Lung (tissue), 16 donors: ENCODE data around the gene CSH2. TPM values are rescaled to one million over a fixed set of nuclear protein-coding genes. Genes with fewer than 3 reads are reported as not detected.
"Not testable (repeated sequence)": the region's sequence is repeated elsewhere in the genome, so short reads cannot be mapped to it uniquely, and the experiment has no call there.

Experiments used
- ATAC-seq: fragments of 200-7000 bp; cut with Tn5 transposase; one replicate; pipeline ENCODE4 v1.9.1; 2020; ENCODE audit warnings: moderate number of reproducible peaks; ENCODE audit not compliant: insufficient read depth, low FRiP score
- DNase-seq, 3 donors: peaks; one replicate each; pipeline ENCODE4 v3.0.0-alpha.2; 2013 to 2017
- H3K27ac ChIP-seq, 2 donors: one replicate each; pipeline ENCODE4 v1.5.1; 2013; ENCODE audit warnings: mild to moderate bottlenecking in 2 of 2, moderate library complexity in 2 of 2, control low read depth in 1 of 2, inconsistent platforms in 1 of 2, low read depth in 1 of 2, low read length in 1 of 2
- H3K27me3 ChIP-seq, 3 donors: one replicate each; pipeline ENCODE4 v1.5.1; 2013; ENCODE audit warnings: low read length in 2 of 3; ENCODE audit not compliant: control insufficient read depth in 3 of 3, insufficient read depth in 3 of 3
- H3K36me3 ChIP-seq, 4 donors: one replicate each; pipeline ENCODE4 v1.5.1; 2013; ENCODE audit warnings: low read length in 4 of 4, mild to moderate bottlenecking in 1 of 4, moderate library complexity in 1 of 4; ENCODE audit not compliant: control insufficient read depth in 4 of 4, insufficient read depth in 4 of 4
- H3K4me1 ChIP-seq, 5 donors: one replicate each; pipeline ENCODE4 v1.5.1; 2013; ENCODE audit warnings: low read length in 5 of 5, mild to moderate bottlenecking in 2 of 5, moderate library complexity in 1 of 5; ENCODE audit not compliant: control insufficient read depth in 5 of 5, insufficient read depth in 5 of 5
- H3K4me3 ChIP-seq: one replicate; pipeline ENCODE4 v1.5.1; 2013; ENCODE audit warnings: mild to moderate bottlenecking, control low read depth, moderate library complexity
- H3K9ac ChIP-seq, 2 donors: one replicate each; pipeline ENCODE4 v1.5.1; 2013; ENCODE audit warnings: low read length in 2 of 2, control low read depth in 1 of 2; ENCODE audit not compliant: insufficient read depth in 1 of 2
- H3K9me3 ChIP-seq, 4 donors: one replicate each; pipeline ENCODE4 v1.5.1; 2013; ENCODE audit warnings: low read length in 3 of 4, mild to moderate bottlenecking in 1 of 4, moderate library complexity in 1 of 4; ENCODE audit not compliant: control insufficient read depth in 4 of 4, insufficient read depth in 3 of 4
- CTCF ChIP-seq: IDR thresholded peaks from 2 replicates; pipeline ENCODE4 v1.5.1; 2012; ENCODE audit warnings: mild to moderate bottlenecking; ENCODE audit errors: control extremely low read depth, extremely low read depth
- WGBS, 2 donors: extraction: QIAGEN DNeasy Blood & Tissue Kit; methylation state at CpG; one replicate each; pipeline ENCODE4 v1.1.7; 2013; 5-methylcytosine and 5-hydroxymethylcytosine counted together
- long read RNA-seq, 5 donors: transcript quantifications; one replicate each; lab custom pipeline, GENCODE V29; 2026
- polyA plus RNA-seq, 2 donors: library from polyadenylated mRNA; stranded (reverse); fragments of 200-250 nt; gene quantifications; one replicate each; pipeline ENCODE4 v1.2.1, GENCODE V29; 2013
- total RNA-seq, 2 donors: library from RNA; depleted of rRNA in 1 of 2; stranded (reverse); fragments of >200 nt in 1 of 2; gene quantifications; one replicate each; pipeline ENCODE4 v1.2.1, GENCODE V29; 2014 to 2021
- donor health status: control.
- donor health status: control.
- donor health status: Bipolar disorder and iron deficiency.
- donor health status: healthy.
- donor health status: DM: yes; HTN: yes; CAD: no.

CSH2 gene
- total RNA-seq (not detected), polyA plus RNA-seq (not detected)
- long read RNA-seq, donor 1, partial matches to known transcripts = 0 of 1 reads
- long read RNA-seq, donor 1, other reads (novel, unspliced or antisense) = 0 of 1 reads
- long read RNA-seq, donor 2 = 0 reads
- long read RNA-seq, donor 3, partial matches to known transcripts = 0 of 1 reads
- long read RNA-seq, donor 3, other reads (novel, unspliced or antisense) = 0 of 1 reads
- long read RNA-seq, donor 4 = 0 reads
- long read RNA-seq, donor 5, partial matches to known transcripts = 0 of 1 reads
- long read RNA-seq, donor 5, other reads (novel, unspliced or antisense) = 0 of 1 reads

GRCh38 chr17:63873577-63873976 is at the start of gene CSH2:
TSS of gene CSH2 (minus strand) at chr17:63873677. CDS start at chr17:63873614, 63 bp downstream.
- ATAC-seq, H3K9me3 ChIP-seq, H3K27me3 ChIP-seq, H3K36me3 ChIP-seq, H3K27ac ChIP-seq, H3K4me1 ChIP-seq, H3K9ac ChIP-seq, H3K4me3 ChIP-seq, DNase-seq: not testable (repeated sequence)
- 85 to 94% methylated on average over 7 of the region's 7 CpGs for WGBS, 2 donors

- H3K4me1 ChIP-seq, H3K36me3 ChIP-seq, H3K9ac ChIP-seq, ATAC-seq, H3K27me3 ChIP-seq, DNase-seq, H3K27ac ChIP-seq, H3K4me3 ChIP-seq, H3K9me3 ChIP-seq: not testable (repeated sequence)
- WGBS, 2 donors = 61 to 66% methylated on average over 9 of the region's 9 CpGs
Observed at GRCh38 chr17:63922402-63922801, 48.9 kb upstream of the CSH2 start.

GRCh38 chr17:63920779-63921178 is 47.3 kb upstream of the CSH2 start:
- not testable (repeated sequence) for H3K27me3 ChIP-seq, H3K36me3 ChIP-seq, H3K9me3 ChIP-seq, ATAC-seq, H3K4me1 ChIP-seq, DNase-seq, H3K9ac ChIP-seq, H3K4me3 ChIP-seq, H3K27ac ChIP-seq
- WGBS, 2 donors = 85 to 91% methylated on average over 5 of the region's 5 CpGs

- not testable (repeated sequence) for H3K36me3 ChIP-seq, H3K4me1 ChIP-seq, DNase-seq, H3K27me3 ChIP-seq, H3K9ac ChIP-seq, H3K27ac ChIP-seq, ATAC-seq, H3K9me3 ChIP-seq, H3K4me3 ChIP-seq
- 85 to 91% methylated on average over 6 of the region's 6 CpGs for WGBS, 2 donors
Observed at GRCh38 chr17:63920050-63920449, 46.6 kb upstream of the CSH2 start.

GRCh38 chr17:63919311-63919723 is 45.8 kb upstream of the CSH2 start:
- WGBS, 2 donors = 40 to 43% methylated on average over 8 of the region's 8 CpGs

GRCh38 chr17:63918789-63919305 is 45.4 kb upstream of the CSH2 start, which contains the start of gene GH1:
TSS of gene GH1 (minus strand) at chr17:63918839. CDS start at chr17:63918776, 63 bp downstream.
- not testable (repeated sequence) for H3K27ac ChIP-seq, H3K9me3 ChIP-seq, DNase-seq, H3K4me3 ChIP-seq, H3K9ac ChIP-seq, H3K36me3 ChIP-seq, H3K27me3 ChIP-seq, H3K4me1 ChIP-seq, ATAC-seq
- 53 to 60% methylated on average over 10 of the region's 10 CpGs for WGBS, 2 donors

More at GRCh38 chr17:63919311-63919723, 45.8 kb upstream of the CSH2 start:
- Histone ChIP-seq H3K36me3 (peaks cover 0 to 3% (median 0%) of the 10 kb centered on the region in 4 donors), H3K27ac (no peak overlapping the region), H3K4me1 (no peaks in the 10 kb centered on the region), H3K27me3 (no peaks in the 10 kb centered on the region), H3K9me3 (no peaks in the 10 kb centered on the region), H3K4me3 (no peak overlapping the region), H3K9ac (no peak overlapping the region)
- peak; percentile 89 for ATAC-seq
- peak; percentile 93 for TF ChIP-seq CTCF
- DNase-seq = peak; percentile 58 to 62 (median 60)
